Mammary epithelial cell (primary cell): ENCODE measurements around the gene RBPJ.

Experiments
- EZH2 ChIP-seq: IDR thresholded peaks from 2 replicates; pipeline ENCODE4 v1.6.1; 2012; ENCODE audit warnings: low read length, inconsistent platforms, borderline replicate concordance
- TF ChIP-seq, protein P1 (sequence below), 2 donors: IDR thresholded peaks in 1 of 2; conservative IDR thresholded peaks in 1 of 2; 2 replicates each; pipeline ENCODE4 v1.5.1; 2011 to 2012; ENCODE audit warnings: inconsistent platforms in 2 of 2, low read length in 2 of 2, mild to moderate bottlenecking in 2 of 2, control low read depth in 1 of 2, low read depth in 1 of 2; ENCODE audit not compliant: insufficient read depth in 1 of 2; ENCODE audit errors: extremely low read depth in 1 of 2

DNA sequence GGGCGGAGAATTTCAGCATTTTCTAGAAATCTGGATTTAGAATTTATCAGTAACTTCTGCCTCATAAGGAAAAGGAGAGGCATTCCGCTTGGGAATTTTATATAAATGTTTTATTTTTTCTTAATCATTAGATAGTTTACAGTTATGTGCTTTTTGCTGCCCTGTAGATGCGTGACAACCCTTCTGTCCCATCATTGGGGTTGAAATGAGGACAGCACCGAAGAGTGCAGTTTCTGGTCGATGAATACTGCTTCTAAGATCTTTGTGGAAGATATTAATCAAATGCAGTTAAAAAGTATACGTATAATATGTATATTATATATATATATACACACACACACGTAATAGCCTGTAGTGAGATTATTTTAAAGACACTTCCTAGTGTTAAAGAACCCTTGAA lies 1.5 kb downstream of the RBPJ start:
- TF ChIP-seq, protein P1, sequence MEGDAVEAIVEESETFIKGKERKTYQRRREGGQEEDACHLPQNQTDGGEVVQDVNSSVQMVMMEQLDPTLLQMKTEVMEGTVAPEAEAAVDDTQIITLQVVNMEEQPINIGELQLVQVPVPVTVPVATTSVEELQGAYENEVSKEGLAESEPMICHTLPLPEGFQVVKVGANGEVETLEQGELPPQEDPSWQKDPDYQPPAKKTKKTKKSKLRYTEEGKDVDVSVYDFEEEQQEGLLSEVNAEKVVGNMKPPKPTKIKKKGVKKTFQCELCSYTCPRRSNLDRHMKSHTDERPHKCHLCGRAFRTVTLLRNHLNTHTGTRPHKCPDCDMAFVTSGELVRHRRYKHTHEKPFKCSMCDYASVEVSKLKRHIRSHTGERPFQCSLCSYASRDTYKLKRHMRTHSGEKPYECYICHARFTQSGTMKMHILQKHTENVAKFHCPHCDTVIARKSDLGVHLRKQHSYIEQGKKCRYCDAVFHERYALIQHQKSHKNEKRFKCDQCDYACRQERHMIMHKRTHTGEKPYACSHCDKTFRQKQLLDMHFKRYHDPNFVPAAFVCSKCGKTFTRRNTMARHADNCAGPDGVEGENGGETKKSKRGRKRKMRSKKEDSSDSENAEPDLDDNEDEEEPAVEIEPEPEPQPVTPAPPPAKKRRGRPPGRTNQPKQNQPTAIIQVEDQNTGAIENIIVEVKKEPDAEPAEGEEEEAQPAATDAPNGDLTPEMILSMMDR (conservative IDR thresholded peaks at IDR 0.05 in 1 of 2, IDR thresholded peaks at IDR 0.05 in 1 of 2; ENCODE audit: extremely low read depth in 1 of 2, insufficient read depth in 1 of 2, low read depth in 1 of 2, low read length in 2 of 2) = no peak
- no peak for TF ChIP-seq EZH2
